ENCODE data around the gene KPNA1.
"Not testable (repeated sequence)": the region's sequence is repeated elsewhere in the genome, so short reads cannot be mapped to it uniquely, and the experiment has no call there.

The KPNA1 gene

GRCh38 chr3:122481390-122481789, 33.3 kb downstream of the KPNA1 start:
- no peak for DNase-seq (ENCODE audit: low read depth in 4 of 4, low spot score in 1 of 4)

GRCh38 chr3:122476532-122476931, 38.2 kb downstream of the KPNA1 start:
- DNase-seq (ENCODE audit: low read depth in 4 of 4, low spot score in 1 of 4) = no peak

DNA sequence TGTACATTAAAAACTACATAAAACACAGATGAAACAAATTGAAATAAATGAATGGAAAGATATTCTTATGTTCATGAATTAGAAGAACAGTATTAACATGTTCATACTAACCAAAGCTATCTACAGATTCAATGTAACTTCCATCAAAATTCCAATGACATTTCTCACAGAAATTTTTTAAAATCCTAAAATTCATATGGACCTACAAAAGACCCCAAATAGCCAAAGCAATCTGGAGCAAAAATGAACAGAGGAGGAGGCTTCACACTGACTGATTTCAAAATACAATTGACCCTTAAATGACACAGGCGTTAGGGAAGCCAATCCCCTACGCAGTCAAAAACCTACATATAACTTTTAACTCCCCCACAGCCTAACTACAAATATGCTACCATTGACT, 39.4 kb downstream of the KPNA1 start:
- DNase-seq (ENCODE audit: low read depth in 4 of 4, low spot score in 1 of 4) = no peak

- no peak for DNase-seq (ENCODE audit: low read depth in 4 of 4, low spot score in 1 of 4)
Observed at GRCh38 chr3:122469659-122470058, 45.1 kb downstream of the KPNA1 start.

DNA sequence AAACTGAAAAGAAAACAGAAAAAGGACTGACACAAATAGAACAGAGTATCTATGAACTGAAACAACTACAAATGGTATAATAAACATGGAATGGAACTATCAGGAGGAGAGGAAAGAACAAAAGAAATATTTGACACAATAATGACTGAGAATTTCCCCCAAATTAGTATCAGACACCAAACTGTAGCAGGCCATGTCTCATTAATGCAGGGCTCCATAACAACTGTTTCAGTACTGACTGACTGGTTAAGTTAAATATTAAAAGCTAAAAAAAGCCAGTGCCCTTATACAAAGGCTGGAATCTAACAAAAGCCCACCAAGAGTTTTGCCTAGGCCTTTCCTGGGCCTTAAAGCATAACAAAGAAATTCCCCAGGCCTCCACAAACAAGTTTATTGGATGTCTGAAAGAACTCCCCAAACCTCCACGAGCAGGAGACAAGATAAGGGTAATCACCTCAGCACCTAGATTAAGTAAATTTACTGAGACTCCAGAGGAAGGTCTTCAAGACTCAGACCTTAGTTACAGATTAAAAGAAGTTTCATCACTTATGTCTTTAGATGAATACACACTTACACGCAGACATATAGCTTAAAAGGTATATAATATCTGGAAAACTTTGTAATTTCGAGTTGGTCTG, 45.7 kb downstream of the KPNA1 start:
- no peak for DNase-seq (ENCODE audit: low read depth in 4 of 4, low spot score in 1 of 4)

DNA sequence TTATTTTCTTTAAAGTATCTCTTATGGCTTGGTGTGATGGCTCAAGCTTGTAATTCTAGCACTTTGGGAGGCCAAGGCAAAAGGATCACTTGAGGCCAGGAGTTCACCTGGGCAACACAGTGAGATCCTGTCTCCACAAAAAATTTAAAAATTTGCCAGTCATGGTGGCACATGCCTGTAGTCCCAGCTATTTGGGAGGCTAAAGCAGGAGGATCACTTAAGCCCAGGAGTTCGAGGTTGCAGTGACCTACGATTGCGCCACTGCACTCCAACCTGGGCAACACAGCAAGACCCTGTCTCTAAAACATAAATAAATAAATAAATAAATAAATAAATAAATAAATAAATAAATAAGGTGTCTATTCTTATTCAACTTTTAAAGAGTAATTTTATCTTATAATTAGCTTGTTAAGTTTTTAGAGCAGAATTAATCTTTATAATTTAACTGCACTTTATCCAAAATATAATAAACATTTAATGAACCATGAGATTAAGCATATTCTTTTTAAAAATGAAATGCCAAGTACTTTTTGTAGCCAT, 48.0 kb downstream of the KPNA1 start:
- DNase-seq (ENCODE audit: low read depth in 4 of 4, low spot score in 1 of 4) = no peak

GRCh38 chr3:122464659-122465058, 50.1 kb downstream of the KPNA1 start:
- DNase-seq (ENCODE audit: low read depth in 4 of 4, low spot score in 1 of 4) = no peak

GRCh38 chr3:122462406-122462805, 52.3 kb downstream of the KPNA1 start:
- DNase-seq (ENCODE audit: low read depth in 4 of 4, low spot score in 1 of 4) = no peak

GRCh38 chr3:122461806-122462205, 52.9 kb downstream of the KPNA1 start:
- DNase-seq (ENCODE audit: low read depth in 4 of 4, low spot score in 1 of 4) = no peak

GRCh38 chr3:122458992-122459391, 55.7 kb downstream of the KPNA1 start:
- DNase-seq (ENCODE audit: low read depth in 4 of 4, low spot score in 1 of 4) = no peak

- DNase-seq (ENCODE audit: low read depth in 4 of 4, low spot score in 1 of 4) = no peak
Observed at GRCh38 chr3:122457706-122458105, 57.0 kb downstream of the KPNA1 start.

- DNase-seq (ENCODE audit: low read depth in 4 of 4, low spot score in 1 of 4) = no peak
Observed at GRCh38 chr3:122456074-122456473, 58.7 kb downstream of the KPNA1 start.

DNA sequence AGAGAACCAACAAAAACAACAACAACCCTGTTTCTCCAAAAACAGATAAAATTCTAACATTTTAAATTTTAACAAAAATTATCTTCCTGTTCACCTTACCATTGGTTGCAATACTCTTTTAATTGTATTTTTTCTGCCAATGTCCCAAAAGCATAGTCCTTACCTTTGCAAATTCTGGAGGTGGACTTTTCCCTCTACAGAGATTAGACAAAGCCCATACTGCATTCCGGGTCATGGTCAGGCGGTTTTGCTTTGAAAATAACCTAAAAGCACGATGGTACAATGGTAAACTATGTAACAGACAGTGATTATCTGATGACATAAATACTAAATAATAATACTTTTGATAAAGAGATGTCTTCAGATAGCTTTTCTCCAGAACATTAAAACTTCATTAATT, 63.4 kb downstream of the KPNA1 start:
- no peak for DNase-seq (ENCODE audit: low read depth in 4 of 4, low spot score in 1 of 4)

- not testable (repeated sequence) for DNase-seq (ENCODE audit: low read depth in 4 of 4, low spot score in 1 of 4)
Observed at GRCh38 chr3:122448218-122448617, 66.5 kb downstream of the KPNA1 start.

GRCh38 chr3:122444491-122444887, 70.2 kb downstream of the KPNA1 start:
- not testable (repeated sequence) for DNase-seq (ENCODE audit: low read depth in 4 of 4, low spot score in 1 of 4)

- DNase-seq (ENCODE audit: low read depth in 4 of 4, low spot score in 1 of 4) = not testable (repeated sequence)
Observed at GRCh38 chr3:122443762-122444490, 70.8 kb downstream of the KPNA1 start.

DNA sequence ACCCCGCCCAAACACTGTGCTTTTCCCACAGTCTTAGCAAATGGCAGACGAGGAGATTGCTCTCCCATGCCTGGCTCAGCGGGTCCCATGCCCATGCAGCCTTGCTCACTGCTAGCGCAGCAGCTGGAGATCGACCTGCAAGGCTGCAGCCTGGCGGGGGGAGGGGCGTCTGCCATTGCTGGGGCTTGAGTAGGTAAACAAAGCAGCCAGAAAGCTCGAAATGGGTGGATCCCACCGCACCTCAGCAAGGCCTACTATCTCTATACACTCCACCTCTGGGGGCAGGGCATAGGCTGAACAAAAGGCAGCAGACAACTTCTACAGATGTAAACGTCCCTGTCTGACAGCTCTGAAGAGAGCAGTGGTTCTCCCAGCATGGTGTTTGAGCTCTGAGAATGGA, 71.6 kb downstream of the KPNA1 start:
- DNase-seq (ENCODE audit: low read depth in 4 of 4, low spot score in 1 of 4) = no peak

- DNase-seq (ENCODE audit: low read depth in 4 of 4, low spot score in 1 of 4) = no peak
Observed at GRCh38 chr3:122435950-122436349, 78.8 kb downstream of the KPNA1 start.

DNA sequence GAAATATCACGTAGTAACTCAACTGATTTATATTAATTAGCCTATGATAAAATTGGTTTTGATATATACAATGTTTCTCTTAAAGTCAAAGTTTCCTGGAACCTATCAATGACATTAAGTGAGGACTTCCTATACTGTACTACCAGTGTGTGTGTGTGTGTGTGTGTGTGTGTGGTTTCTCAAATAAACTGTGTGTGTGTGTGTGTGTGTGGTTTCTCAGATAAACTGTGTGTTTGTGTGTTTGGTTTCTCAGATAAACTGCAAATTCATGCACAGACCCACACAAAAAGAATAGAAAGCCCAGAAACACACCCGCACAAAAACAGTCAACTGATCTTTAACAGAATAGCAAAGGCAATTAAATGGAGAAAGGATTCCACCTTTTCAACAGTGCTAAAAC, 84.4 kb downstream of the KPNA1 start:
- no peak for DNase-seq (ENCODE audit: low read depth in 4 of 4, low spot score in 1 of 4)

DNA sequence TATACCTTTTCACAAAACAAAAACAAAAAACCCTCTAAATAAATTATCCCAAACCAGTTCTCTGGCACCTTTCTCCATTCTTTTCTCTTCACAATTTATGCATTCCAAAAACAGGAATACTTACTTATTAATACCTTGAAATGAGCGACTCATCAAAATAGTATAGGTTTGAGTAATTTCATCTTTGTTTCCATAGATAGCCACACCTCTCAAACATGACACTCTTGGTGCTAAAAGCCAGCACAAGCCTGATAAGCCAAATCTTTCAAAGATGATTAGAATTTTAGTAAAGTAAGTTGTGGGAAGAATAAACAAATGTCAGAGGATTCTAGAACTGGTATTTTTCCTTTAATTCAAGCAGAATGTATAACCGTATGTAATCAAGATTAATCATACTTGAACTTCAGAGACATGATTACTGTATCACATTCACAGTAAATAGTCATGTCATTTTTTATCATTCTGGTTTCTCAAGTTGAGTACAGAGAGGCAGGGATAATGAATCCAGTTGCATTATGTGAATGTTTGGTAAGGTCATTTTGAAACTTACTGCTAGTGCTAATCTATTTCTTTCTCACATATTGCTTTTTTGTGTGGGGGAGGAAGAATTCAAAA, 86.8 kb downstream of the KPNA1 start:
- no peak for DNase-seq (ENCODE audit: low read depth in 4 of 4, low spot score in 1 of 4)

- DNase-seq (ENCODE audit: low read depth in 4 of 4, low spot score in 1 of 4) = no peak
Observed at GRCh38 chr3:122421836-122422235, 92.9 kb downstream of the KPNA1 start.

GRCh38 chr3:122421101-122421500, 93.6 kb downstream of the KPNA1 start:
- no peak for DNase-seq (ENCODE audit: low read depth in 4 of 4, low spot score in 1 of 4)
